ENCODE data around the gene SEMA3E. TPM values are rescaled to one million over a fixed set of nuclear protein-coding genes. Genes with fewer than 3 reads are reported as not detected.

SEMA3E gene
- total and polyA plus RNA-seq, 9 of the 15 experiments (the other 6 are each of a cell fraction or from before 2014, with no cell fraction given): 0.01 to 1.4 (median 0.14) TPM; not detected in 2

GRCh38 chr7:83581667-83582435 is 67.1 kb downstream of the SEMA3E start:
- POLR2A ChIA-PET: no interaction called here
- no TSS peak for BruUV-seq (replicated peaks)
- in situ Hi-C loops (cut with MboI): no loop called here
- H3K27ac ChIP-seq (ENCODE audit: extremely low read depth, low read depth, low read length): no peak overlapping the region
- no peaks in the 10 kb centered on the region for H3K36me3 ChIP-seq (ENCODE audit: control insufficient read depth, insufficient read depth, low read length)
- no peak overlapping the region for H3K9ac ChIP-seq (ENCODE audit: insufficient read depth in 1 of 2, low read depth in 2 of 2, low read length in 2 of 2)
- no peaks in the 10 kb centered on the region for H3K79me2 ChIP-seq (ENCODE audit: control insufficient read depth, insufficient read depth, low read length)
- H3K27me3 ChIP-seq (ENCODE audit: control insufficient read depth in 2 of 2, insufficient read depth in 2 of 2, low read length in 2 of 2): no peaks in the 10 kb centered on the region
- ATAC-seq (no peak), DNase-seq (ENCODE audit: extremely low read depth in 1 of 4, low spot score in 3 of 4) (no peak), FAIRE-seq (no peak)
- no peaks in the 10 kb centered on the region for H3K9me3 ChIP-seq (replicated peaks; ENCODE audit: control insufficient read depth, insufficient read depth, low read depth, low read length)
- H2AFZ ChIP-seq (ENCODE audit: low read depth, low read length): no peak overlapping the region
- no peak overlapping the region for H3K4me3 ChIP-seq
- no peaks in the 10 kb centered on the region for H3K9me1 ChIP-seq (ENCODE audit: control insufficient read depth, insufficient read depth, low read length)
- WGBS (ENCODE audit: insufficient coverage, low coverage, missing lambda C conversion rate): 5% methylated on average over 3 of the region's 3 CpGs
- intact Hi-C loops (cut with micrococcal nuclease): no loop called here
- TF ChIP-seq ZNF639 (CRISPR knock-in tag; conservative IDR thresholded peaks at IDR 0.05 in 1 of 2, IDR thresholded peaks at IDR 0.05 in 1 of 2) (no peak), KDM1A (IDR thresholded peaks at IDR 0.05) (no peak), GTF3C2 (IDR thresholded peaks at IDR 0.05; ENCODE audit: borderline replicate concordance, extremely low read depth, insufficient read length) (no peak), PHB2 (IDR thresholded peaks at IDR 0.05; ENCODE audit: low read depth) (no peak), PRPF4 (IDR thresholded peaks at IDR 0.05; ENCODE audit: insufficient read depth, low read depth, low read length, poor library complexity, severe bottlenecking) (no peak), NFATC3 (IDR thresholded peaks at IDR 0.05) (no peak), NR1H2 (CRISPR knock-in tag; IDR thresholded peaks at IDR 0.05) (no peak), MBD2 (IDR thresholded peaks at IDR 0.05; ENCODE audit: borderline replicate concordance, low read depth) (no peak), IFI16 (CRISPR knock-in tag; IDR thresholded peaks at IDR 0.05) (no peak), SNRNP70 (optimal IDR thresholded peaks at IDR 0.05; ENCODE audit: low read depth, low read length) (no peak), ATF6 (CRISPR knock-in tag; IDR thresholded peaks at IDR 0.05) (no peak), FOXA3 (CRISPR knock-in tag; conservative IDR thresholded peaks at IDR 0.05 in 1 of 2, IDR thresholded peaks at IDR 0.05 in 1 of 2) (no peak)
- no peak overlapping the region for H3K4me2 ChIP-seq (ENCODE audit: insufficient read depth, low read length)
- no peaks in the 10 kb centered on the region for H4K20me1 ChIP-seq (replicated peaks; ENCODE audit: control insufficient read depth, insufficient read depth, low read length)
- CTCF ChIA-PET (ENCODE audit: low intra/inter-chr PET ratio): no interaction called here
- no peaks in the 10 kb centered on the region for H3K4me1 ChIP-seq (replicated peaks in 1 of 2; ENCODE audit: control insufficient read depth in 2 of 2, insufficient read depth in 2 of 2, low read length in 2 of 2)
